Temporal lobe (tissue), 1 donor: ENCODE data around the gene REEP5. TPM values are rescaled to one million over a fixed set of nuclear protein-coding genes. Genes with fewer than 3 reads are reported as not detected.

Experiments
- total RNA-seq: library from RNA; depleted of rRNA; stranded (reverse); fragments of >200 nt; gene quantifications from one replicate; pipeline ENCODE4 v1.2.3, GENCODE V29; 2014

Gene REEP5
- total RNA-seq, 1 donor from 2014 or later: 78.9 TPM

Other genes starting within 250 kb of the REEP5 start
- gene APC, start 184.3 kb downstream of the REEP5 start, total RNA-seq: 320 TPM
- gene SRP19, start 60.9 kb downstream of the REEP5 start, total RNA-seq: 43.8 TPM
- gene DCP2, start 54.6 kb upstream of the REEP5 start, total RNA-seq: 73.5 TPM